Activated naive CD4-positive, alpha-beta T cell treated with anti-CD3 and anti-CD28 coated beads, Interleukin-2, amount 50 U/mL, for 16 hours (primary cell): ENCODE measurements around the gene ENPP3.

Experiments used
- DNase-seq: peaks from one replicate; pipeline ENCODE4 v3.0.0-alpha.2; 2020

ENPP3 gene

DNA sequence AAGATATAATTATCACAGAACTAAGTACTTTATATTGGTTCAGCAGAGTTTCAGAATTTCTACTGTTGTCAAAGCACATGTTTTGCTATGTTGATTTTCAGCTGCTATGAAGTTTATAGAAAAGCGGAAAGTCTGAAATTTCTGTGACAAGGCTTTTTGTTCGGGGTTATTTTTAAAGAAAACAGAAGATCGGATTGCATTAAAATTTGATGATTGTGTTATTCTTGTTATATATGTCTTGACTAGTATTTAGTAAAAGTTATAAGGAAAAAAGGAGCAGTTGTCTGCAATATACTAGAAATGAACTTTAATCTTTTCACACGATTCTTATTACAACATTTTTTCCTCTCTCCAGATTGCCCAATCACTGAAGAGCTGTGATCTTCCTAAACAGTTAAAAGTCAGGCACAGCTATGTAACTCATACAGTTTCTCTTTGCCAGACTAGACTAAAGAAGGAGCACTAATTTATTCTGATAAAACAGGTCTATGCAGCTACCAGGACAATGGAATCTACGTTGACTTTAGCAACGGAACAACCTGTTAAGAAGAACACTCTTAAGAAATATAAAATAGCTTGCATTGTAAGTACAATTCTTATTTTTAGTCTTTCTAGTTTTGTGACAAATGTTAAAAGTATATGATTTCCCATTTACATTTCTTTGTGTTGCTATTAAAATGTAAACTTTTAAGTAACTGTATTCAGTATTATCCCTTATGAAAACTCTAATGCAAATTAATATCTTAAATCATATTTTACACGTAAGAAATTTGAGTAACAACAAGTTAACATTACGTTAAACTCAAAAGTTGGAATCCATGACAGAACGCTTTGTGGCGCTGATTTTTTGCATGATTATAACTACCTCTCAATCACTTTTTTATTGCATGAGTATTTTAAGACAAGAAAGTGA lies at the start of gene ENPP3:
ENPP3 (plus strand) TSS at position 423 of the 913 bp plus-strand sequence; CDS start at position 506, 83 bp downstream.
- no peak for DNase-seq

DNA sequence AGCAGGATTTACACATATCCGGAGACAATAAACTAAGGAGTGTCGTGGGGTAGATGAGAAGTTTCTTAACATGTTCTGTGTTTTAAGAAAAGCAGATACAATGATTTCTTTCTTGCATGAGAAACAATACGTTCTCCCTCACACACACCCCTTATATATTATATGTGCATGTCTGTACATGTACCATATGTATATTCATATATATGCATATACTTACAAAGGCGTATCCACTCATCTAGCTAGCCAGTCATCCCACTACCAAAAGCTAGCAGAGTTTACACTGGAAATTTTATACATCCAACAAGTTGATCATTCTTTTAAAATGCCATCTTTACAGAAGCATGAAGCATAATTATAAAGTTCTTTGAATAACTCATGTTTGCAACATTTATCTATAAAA lies 49.2 kb upstream of the ENPP3 start:
- DNase-seq, result no peak

DNA sequence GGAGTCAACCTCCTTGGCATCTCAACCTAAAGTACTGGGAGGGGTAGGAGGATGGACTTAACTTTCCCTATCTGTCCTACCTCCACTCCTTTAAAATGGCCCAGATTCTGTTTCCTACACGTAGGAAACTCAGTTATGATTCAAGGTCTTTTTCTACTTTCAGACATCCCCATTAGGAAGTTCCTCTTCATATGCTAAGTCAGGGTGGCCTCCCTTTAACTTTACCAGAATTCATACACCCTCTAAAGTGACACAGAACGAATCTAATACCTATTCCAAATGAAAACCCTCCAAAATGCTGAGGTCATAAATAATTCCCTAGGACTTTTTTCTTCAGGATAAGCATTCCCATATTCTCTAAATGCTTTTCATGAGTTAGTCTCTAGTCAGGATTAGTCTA lies 48.5 kb upstream of the ENPP3 start:
- DNase-seq, result no peak

DNA sequence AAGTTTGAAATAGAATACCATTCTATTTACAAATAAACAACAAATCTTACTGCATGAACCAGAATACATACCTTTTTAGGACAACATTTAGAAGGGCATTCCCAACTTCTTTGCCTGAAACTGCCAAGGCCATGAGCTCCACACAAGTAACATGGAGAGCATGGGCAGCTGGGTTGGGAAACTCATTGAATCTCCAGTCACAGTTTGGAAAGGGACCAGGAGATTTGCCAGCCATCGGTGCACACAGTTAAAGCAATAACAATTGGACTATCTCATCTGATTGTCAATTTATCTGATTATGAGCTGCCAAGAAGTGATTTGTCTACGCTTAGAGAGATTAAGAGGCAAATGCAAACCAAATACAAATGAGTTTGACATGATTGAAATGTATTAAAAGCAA lies 44.2 kb upstream of the ENPP3 start:
- DNase-seq, result no peak

DNA sequence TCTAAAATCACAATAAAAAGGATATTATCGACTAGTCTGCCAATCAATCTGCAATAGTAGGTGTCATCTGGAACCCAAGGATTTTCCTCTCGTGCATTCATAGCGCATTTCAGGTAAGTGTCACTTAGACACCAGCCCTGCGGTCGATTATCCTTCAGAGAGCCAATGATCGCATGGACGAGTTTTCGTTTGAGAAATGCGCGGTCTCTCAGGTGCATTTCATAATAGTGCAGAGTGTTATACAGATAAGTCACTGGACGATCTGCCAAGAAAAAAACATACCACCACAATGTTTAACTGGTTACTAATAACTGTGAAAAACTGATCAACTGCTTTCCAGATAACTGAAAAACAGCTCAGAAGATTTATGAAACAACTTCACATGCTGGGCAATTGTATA lies 43.0 kb upstream of the ENPP3 start:
- DNase-seq, result no peak

DNA sequence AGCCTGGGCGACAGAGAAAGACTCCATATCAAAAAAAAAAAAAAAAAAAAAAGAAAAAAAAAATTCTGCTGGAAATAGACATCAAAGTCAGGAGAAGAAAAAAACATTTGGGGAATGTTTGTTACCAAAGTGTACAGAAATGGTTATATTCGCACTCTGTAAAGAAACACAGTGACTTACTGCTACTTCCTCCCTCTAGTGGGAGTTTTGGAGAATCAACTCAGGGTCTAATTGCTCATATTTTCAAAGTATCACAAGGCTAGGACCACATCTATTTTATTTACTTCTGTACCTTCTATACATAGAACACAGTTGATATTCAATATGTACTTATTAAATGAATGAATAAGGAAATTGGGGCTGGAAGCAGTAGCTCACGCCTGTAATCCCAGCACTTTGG lies 39.7 kb upstream of the ENPP3 start:
- no peak for DNase-seq

DNA sequence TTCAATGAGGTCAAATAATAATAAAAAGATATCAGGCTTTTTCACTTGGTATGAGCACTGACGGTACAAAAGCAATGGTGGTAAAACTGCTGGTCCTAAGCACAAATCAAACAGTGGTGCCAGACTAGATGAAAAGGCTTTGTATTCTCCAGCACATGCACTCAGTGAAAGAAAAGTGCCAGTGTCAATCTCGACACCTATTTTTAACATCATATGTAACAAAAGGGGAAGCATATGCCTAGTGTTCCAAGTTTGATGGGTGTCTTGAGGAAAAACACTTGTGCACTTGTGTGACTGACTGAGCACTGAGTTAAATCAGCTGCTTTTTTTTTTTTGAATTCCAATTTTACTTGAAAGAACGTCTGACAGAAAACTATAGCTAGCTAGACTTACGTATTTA lies 36.4 kb upstream of the ENPP3 start:
- DNase-seq, result no peak

DNA sequence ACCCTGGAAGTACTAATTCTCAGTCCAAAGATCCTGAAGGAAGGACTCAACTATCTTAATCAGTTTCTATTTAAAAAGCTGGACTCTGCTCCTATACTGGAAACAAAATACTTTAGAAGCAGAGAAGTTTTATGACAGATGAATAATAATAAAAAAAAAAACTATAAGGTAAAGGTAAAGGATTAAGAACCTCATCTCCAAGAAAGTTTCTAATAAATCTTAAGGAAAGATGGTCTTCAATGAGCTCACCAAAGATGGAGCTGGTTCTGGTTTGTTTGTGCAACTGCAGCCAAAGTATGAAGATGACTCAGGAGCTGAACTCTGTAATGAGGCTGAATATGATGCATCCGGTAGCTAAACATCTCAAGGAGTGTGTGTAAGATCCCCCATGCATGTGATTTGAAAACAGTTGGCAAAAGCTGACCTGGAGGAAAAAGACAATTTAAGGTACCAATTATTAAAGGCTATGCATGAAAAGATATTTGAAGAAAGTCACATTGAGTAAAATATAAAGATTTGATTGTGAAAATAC lies 34.3 kb upstream of the ENPP3 start:
- DNase-seq, result no peak

DNA sequence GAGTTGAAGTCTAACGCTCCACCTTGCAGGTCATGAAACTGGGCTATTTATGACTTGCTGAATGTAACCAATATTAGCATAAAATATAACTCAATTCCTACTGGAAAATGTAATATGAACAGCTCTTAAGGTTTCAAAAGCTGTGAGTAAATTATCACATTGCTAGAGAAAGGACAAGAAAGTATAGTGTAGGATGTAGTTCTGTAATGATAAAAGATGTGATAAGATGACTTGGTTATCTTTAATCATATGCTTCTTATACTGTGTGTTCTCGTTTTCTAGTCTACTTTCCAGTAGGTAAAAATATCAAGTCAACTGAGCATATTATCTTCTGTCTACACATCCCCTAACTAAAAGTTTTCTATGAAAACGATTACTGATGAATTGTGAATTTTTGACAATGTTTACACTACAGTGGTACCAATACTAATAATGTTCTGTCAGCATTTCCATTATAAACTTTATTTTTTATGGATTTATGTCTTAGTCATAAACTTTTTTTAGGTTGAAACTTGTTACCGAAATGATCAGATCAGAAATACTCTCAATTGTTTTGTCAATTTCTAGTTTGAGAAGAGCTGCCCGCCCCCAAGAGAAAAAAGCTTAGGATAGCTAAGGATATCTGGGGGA lies 23.7 kb upstream of the ENPP3 start:
- DNase-seq, result no peak

DNA sequence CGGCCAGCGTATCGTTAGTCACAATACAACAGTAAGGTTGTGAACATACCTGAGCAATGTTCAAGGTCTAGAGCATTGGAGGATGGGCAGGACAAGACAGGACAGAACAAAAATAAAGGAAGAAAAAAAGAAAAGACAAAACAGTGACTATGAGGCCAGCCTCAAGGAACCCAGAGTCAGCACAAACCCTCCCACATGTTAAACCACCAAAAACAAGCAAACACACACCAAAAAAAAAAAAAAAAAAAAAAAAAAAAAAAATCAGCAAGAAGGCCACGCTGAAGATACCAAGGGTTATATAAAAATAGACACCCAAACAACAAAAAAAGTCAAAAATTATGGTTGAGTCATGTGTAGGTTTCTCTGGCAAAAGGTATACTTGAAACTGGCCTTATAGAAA lies 21.8 kb upstream of the ENPP3 start:
- DNase-seq, result no peak

DNA sequence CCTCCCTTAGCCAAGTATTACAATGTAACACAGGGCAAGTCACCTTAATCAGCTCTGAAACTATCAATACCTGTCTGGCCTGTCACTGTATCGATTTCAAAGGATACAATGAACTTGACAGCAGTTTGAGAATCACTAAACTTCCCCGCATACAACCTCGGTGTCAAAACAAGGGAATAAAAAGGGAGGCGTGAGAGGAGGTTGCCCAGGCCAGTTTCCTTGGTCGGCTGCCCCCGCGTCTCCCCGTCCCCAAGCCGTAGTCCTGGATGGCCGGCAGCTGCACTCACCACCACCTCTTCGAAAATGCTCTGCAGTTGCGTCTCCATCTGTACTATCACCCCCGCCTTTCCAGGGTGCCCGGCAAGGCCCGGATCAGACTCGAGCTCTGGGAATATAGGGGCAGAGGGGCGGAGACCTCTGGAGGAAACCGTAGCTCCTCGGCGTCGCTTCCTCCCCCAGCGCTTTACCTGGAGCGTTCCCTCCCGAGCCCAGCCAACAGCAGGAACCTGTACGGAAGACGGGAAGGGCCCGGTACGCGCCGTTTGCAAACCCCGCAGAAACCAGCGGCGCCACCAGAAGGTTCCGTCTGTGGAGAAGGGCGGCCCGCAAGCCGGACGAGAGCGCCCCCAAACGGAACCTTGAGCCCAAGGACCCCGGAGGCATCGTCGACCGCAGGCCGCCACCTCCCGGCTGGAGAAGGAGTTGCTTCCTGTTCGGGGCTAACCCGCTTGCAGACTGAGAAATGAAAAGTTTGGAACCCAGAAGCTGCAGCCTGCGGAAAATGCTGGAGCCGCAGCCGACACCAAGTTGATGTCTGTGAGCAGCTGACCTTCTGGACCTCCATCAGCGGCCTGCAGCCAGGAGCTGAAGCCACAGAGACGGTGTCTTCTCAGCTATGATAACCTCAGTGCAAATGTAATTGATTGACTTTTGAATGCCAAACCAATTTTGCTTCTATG lies 9.1 kb upstream of the ENPP3 start, which contains the start of gene MED23:
MED23 (minus strand) TSS at position 519 of the 959 bp plus-strand sequence; CDS start at position 326, 193 bp downstream.
- peak; percentile 94 for DNase-seq

DNA sequence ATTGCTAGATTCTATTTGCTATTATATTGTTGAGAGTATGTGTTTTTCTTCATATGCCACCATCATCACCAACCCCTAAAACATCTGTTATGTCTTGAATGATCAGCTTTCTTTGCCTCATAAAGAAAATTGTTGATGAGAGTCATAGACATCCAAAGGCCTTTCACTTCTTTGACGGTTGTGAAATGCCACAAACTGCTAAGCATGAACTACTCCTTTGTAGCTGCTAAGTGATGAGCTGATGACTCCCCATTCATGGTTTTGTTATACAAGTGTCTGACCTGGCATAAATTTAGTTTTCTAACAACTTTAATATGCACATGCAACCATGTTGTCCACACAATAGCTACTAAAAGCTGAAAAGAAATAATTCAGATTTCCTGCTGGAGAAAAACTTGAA lies 8.4 kb upstream of the ENPP3 start:
- DNase-seq, result no peak

DNA sequence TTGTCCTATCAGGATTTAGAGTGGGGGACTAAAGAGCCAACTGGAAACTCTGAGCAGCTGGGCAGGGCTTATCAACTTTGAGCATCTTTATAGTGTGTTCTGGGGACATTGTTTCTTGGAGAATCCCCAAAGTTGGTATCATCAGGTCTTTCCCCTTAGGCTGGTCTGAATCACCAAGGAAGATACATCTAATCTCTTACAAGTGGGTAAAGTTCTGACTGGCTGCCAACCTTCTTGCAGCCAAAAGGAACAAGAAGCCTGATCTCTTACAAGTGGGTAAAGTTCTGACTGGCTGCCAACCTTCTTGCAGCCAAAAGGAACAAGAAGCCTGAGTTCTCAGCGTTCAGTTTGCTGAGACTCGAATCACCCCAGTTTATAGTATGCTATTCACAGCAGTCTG lies 7.5 kb upstream of the ENPP3 start:
- no peak for DNase-seq

DNA sequence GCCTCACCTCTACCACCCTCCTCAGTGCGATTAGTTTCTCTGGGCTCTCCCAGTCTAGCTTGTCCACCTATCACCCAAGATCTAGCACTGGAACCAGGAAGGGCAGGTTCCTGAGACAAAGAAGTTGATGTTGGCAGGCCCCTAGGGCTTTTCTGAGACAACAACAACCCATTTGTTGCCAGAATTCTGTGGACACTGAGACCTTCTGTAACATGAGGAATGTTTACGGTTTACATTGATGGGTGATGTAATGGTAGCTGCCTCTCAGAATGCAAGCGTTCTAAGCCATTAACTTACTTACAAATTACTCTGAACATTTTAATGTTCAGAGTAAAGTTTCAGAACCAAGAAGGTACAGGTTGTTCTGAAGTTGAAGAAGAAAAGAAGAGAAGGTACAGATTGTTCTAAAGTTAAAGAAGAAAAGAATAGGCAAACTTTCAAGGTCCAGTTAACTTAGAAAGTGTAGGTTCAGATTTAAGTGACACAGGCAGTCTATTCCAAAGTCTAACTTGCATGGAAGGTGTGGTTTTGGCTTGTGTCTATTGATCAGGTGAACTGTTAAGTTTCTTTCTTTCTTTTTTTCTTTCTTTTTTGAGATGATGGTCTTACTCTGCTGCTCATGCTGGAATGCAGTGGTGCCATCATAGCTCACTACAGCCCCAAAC lies 5.3 kb upstream of the ENPP3 start:
- DNase-seq, result no peak

DNA sequence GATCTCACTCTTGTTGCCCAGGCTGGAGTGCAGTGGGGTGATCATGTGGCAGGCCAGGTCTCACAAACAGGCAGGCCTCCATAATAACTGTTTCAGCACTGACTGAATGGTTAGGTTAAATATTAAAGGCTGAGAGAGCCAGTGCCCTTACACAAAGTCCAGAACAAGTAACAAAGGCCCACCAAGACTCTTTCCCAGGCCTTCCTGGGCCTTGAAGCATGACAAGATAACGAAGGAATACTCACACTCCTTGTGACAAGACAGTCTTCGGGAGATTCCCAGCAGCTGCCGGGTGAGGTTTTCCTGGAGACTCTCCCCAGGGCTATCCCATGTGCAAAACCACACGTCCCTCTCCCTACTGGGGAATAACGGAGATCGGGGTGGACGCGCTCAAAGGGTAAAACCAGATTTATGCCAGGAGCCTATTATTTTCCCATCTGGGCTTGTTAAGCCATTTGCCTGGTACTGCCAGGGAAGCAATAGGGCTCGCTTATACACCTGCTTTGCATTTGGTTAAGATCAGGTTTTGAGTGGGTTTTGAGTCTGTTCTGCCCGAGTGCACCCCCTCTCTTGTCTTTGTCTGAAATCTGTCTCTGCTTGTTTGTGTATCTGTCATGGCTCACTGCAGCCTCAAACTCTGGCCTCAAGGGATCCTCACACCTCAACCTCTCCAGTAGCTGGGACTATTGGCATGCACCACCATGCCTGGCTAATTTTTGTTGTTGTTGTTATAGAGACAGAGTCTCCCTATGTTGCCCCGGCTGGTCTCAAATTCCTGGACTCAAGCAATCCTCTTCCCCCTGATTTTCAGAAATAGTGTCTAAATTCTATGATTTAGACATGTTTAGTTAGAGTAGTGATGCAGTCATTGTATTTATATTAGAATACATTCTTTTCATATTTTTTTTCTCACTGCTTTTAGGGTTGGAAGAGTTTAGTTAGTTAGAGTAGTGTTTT lies 1.4 kb upstream of the ENPP3 start:
- DNase-seq, result no peak

DNA sequence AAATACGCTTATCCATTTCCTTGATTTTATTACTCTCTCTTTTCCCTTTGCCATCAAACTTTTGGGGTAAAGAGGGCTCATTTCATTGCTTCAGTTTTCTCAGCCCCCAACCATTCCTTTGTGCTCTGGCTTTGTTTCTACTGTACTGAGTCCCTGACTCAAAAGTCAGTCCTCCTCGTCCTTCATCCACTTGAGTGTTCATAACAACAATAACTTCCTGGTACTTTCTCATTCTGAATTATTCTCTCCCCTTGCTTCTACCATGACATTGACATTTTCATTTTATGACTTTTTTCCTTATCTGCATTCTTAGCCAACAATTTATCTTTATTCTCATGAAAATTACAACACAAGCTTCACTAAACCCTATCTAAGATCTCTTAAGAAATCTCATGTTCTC lies 911 bp downstream of the ENPP3 start:
- no peak for DNase-seq

DNA sequence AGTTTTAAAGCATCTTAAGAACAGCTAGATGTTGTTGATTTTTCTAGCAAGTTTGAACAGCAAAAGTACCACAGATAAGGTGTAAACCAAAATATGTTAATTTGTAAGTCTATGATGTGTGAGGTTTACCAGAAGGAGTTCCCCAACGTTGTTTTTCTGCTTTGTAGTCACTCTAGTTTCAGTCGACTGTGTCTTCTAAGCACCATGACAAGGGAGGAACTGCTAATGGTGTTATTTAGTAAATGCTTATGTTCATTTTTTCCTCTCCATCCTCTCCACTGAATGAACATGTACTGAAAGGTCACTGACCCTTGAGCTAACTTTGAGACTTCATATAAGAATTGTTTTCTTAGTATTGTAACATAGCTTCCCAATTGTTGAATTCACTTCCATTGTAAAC lies 3.0 kb downstream of the ENPP3 start:
- DNase-seq, result no peak

DNA sequence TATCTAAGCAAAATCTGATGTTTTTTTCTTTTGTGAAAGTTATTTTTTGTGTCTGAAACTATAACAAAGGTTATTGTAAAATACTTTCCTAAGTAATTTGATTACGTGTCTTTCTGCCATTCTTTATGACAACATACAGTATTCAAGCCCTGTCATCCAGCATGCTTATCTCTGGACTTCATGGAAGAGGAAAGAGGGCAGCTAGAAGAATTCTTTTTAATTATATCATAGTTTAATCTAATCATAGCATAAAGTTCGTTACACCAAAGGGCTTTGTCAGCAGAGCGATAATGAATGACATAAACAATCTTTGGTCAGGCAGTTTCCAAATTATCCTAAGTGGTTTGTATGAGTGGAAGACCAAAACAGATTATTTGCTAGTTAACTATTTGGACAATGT lies 3.5 kb downstream of the ENPP3 start:
- DNase-seq, result no peak

DNA sequence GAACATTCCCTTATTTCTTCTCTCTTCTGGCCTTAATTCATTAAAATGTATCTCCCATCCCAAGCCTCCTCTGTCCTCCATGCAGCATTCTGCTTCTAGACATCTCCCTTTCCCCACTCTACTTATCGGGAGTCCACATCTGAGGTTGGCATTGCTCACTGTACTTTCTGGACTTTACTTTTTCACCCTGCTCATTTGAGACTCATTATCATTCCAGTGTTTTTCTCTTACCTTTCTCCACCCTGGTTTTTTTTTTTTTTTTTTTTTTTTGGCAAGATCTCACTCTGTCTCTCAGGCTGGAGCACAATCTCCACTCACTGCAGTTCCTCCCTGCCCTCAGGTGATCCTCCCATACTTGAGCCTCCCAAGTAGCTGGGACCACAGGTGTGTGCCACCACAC lies 4.5 kb downstream of the ENPP3 start:
- DNase-seq, result no peak

DNA sequence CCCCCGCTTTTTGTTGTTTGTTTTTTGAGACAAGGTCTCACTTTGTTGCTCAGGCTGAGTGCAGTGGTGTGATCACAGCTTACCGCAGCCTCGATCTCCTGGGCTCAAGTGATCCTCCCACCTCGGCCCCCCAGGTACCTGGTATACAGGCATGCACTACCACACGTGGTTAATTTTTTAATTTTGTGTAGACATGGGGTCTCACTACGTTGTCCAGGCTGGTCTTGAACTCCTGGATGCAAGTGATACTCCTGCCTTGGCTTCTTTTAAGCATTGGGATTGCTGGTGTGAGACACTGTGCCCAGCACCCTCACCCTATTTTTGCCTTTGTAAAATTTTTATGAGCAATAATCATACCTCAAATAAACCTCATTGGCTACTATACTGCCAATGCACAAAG lies 5.5 kb downstream of the ENPP3 start:
- DNase-seq, result no peak

DNA sequence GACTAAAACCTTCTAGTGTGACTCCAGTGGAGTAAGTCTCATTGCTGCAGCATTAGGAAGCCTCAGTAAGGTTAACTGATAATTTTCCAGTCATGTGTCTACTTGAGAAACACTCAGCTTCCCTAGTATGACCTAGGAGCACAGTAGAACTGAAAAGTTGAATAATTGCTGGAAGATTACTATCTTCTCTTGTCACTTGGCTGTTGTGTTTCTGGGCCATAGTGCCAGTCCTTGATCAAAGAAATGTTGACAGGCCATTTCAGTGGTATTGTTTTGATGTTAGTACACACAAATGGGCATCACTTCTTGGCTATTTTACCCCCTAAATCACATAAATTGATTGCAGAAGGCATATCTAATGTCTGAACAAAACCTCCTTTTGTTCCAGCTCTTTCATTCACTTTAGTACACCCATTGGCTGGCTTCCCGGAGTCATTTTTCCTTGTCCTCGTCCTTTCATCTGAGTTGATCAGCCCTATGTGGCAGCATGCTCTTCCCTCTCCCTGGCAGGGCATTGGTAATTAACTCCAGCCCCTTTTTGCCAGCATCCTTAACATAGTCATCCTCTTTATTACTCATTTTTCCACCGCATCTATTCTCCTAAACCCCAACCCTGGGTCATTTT lies 6.0 kb downstream of the ENPP3 start:
- no peak for DNase-seq
